ENCODE results near the gene GPBP1L1.

GPBP1L1 gene

GRCh38 chr1:45622524-45623394, 63.6 kb downstream of the GPBP1L1 start:
- in situ Hi-C loops (cut with MboI; ENCODE audit: low sequenced_read_pairs, unreplicated experiment) = no loop called here

GRCh38 chr1:45621895-45622523, 64.3 kb downstream of the GPBP1L1 start:
- TF ChIP-seq CTCF (IDR thresholded peaks at IDR 0.05; ENCODE audit: borderline replicate concordance, control extremely low read depth, extremely low read depth, insufficient read depth, missing control alignments) = no peak
- in situ Hi-C loops (cut with MboI; ENCODE audit: low sequenced_read_pairs, unreplicated experiment) = no loop called here
- peak; percentile 27 for DNase-seq (ENCODE audit: low spot score)

More at GRCh38 chr1:45622524-45623394, 63.6 kb downstream of the GPBP1L1 start:
- DNase-seq (ENCODE audit: low spot score) = peak; percentile 26
- TF ChIP-seq CTCF (IDR thresholded peaks at IDR 0.05; ENCODE audit: borderline replicate concordance, control extremely low read depth, extremely low read depth, insufficient read depth, missing control alignments) = no peak

- in situ Hi-C loops (cut with MboI; ENCODE audit: low sequenced_read_pairs, unreplicated experiment) = no loop called here
- DNase-seq (ENCODE audit: low spot score) = peak; percentile 41
Measured at GRCh38 chr1:45621501-45621836, 64.9 kb downstream of the GPBP1L1 start.

GRCh38 chr1:45620588-45621500, 65.5 kb downstream of the GPBP1L1 start:
- in situ Hi-C loops (cut with MboI; ENCODE audit: low sequenced_read_pairs, unreplicated experiment) = no loop called here

More at GRCh38 chr1:45621501-45621836, 64.9 kb downstream of the GPBP1L1 start:
- no peak for TF ChIP-seq CTCF (IDR thresholded peaks at IDR 0.05; ENCODE audit: borderline replicate concordance, control extremely low read depth, extremely low read depth, insufficient read depth, missing control alignments)

GRCh38 chr1:45619149-45619921, 67.0 kb downstream of the GPBP1L1 start:
- in situ Hi-C loops (cut with MboI; ENCODE audit: low sequenced_read_pairs, unreplicated experiment) = no loop called here
- no peak for TF ChIP-seq CTCF (IDR thresholded peaks at IDR 0.05; ENCODE audit: borderline replicate concordance, control extremely low read depth, extremely low read depth, insufficient read depth, missing control alignments)
- no peak for DNase-seq (ENCODE audit: low spot score)

More at GRCh38 chr1:45620588-45621500, 65.5 kb downstream of the GPBP1L1 start:
- no peak for TF ChIP-seq CTCF (IDR thresholded peaks at IDR 0.05; ENCODE audit: borderline replicate concordance, control extremely low read depth, extremely low read depth, insufficient read depth, missing control alignments)
- DNase-seq (ENCODE audit: low spot score) = peak; percentile 27

Measured in GM13976 (cell line).